ENCODE data around the gene UBA6.
A peak's percentile ranks its signal among the peaks of the same experiment; 100 is the strongest.
"Not testable (repeated sequence)": the region's sequence is repeated elsewhere in the genome, so short reads cannot be mapped to it uniquely, and the experiment has no call there.

Gene UBA6

GRCh38 chr4:67713529-67714247 lies 12.7 kb upstream of the UBA6 start:
- no peak for DNase-seq (ENCODE audit: low spot score)

DNA sequence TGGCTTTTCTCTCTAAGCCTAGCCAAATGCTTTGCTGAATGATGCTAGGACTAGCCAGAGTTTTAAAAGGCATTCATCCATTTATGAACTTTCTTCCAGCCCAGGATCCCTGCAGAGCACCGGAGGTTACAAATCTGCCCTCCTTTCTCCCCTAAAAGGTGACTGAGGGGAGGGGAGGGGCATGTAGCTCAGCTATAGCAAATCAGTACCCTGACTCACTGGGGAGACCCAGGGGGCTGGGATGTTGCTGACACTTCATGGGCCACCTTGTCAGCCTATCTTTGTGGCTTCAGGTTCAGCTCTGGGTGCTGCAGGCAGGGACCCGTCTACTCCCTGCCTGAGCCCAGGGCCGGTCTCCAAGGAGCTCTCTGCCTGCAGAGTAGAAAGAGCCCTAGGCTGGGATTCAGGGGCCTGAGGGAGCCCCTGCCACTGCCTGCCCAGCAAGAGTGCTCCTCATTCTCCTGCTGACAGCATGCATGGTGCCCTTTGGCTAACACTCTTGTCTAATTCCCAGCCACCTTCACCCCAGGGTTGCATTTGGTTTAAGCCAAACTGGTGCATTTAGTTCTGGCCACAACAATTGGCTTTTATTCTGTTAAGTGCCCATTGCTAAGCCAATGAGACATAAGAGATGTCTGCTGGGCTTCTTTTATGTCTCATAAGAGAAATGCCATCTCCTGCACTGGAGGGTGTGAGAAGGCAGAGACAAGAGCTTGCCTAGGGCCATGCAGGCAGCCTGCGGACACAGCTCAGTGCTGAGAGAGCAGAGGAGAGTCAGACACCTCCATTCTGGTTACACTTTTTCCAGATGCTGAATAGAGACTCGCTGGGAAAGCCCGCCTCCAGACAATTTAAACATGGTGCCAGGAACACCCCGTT lies 11.9 kb upstream of the UBA6 start:
- DNase-seq (ENCODE audit: low spot score) = no peak

DNA sequence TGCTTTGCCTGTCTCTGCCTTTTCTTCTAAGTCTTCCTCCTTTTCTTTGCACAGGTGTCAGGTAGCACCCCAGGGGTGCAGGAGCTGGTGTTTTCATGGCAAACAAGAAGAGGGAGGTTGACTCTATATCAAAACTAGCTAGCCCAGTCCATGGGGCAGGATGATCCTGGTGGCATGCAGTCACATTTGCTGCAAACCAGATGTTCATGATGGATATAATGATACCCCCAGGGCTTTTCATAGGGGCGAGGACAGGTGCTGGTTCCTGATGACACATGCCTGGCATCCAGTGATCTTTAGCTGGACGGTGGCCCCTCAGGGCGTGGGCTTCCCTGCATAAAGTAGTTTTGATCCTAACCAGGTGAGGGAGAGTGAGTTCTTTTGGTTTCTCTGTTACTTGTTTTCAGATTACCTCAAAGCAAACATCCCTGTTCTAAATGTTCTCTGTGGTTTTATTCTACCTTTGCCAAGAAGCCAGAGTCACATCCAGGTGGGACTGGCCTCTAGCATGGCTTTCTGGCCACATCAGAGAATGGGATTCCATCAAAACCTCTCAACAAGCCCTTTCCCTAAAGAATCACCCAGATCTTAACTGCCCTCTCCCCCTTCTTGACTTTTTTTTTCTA lies 11.2 kb upstream of the UBA6 start:
- DNase-seq (ENCODE audit: low spot score) = no peak

- DNase-seq (ENCODE audit: low spot score) = not testable (repeated sequence)
These were observed 5.7 kb upstream of the UBA6 start for GRCh38 chr4:67706682-67707081.

DNA sequence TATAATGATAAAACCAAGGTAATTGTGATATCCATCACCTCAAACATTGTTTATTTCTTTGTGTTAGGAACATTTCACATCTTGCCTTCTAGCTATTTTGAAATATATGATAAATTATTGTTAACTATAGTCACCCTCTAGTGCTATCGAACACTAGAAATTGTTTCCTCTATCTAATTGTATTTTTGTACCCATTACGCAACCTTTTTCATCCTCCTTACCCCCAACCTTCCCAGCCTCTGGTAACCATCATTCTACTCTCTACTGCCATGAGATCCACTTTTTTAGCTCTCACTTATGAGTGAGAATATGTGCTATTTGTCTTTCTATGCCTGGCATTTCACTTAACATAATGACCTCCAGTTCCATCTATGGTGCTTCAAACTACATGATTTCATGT lies 3.9 kb upstream of the UBA6 start:
- no peak for DNase-seq (ENCODE audit: low spot score)

- DNase-seq (ENCODE audit: low spot score) = no peak
These were observed 1.2 kb upstream of the UBA6 start for GRCh38 chr4:67702166-67702565.

- no peak for DNase-seq (ENCODE audit: low spot score)
These were observed 529 bp upstream of the UBA6 start for GRCh38 chr4:67701517-67701850.

- DNase-seq (ENCODE audit: low spot score) = peak; percentile 17
These were observed 728 bp downstream of the UBA6 start for GRCh38 chr4:67700116-67700737.

GRCh38 chr4:67699603-67700002 lies 1.4 kb downstream of the UBA6 start:
- no peak for DNase-seq (ENCODE audit: low spot score)

GRCh38 chr4:67697860-67698687 lies 2.9 kb downstream of the UBA6 start:
- DNase-seq (ENCODE audit: low spot score) = no peak

DNA sequence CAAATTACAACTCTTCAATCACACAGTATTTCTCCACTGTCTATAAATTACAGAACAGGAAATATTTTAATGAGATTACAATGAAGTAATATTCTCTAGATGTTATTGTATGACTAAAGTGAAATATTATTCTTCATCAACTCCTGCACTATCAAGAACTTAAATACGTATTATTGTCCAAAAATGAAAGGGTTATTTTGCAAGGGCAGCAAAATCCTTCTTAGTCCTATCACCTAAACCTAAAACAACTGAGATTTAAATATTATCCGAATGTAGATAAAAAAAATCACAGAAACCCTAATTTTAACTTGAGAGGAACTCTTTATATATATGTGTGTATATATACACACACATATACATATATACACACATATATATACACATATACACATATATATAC lies 4.9 kb downstream of the UBA6 start:
- no peak for DNase-seq (ENCODE audit: low spot score)

- no peak for DNase-seq (ENCODE audit: low spot score)
These were observed 6.3 kb downstream of the UBA6 start for GRCh38 chr4:67694662-67695061.

- DNase-seq (ENCODE audit: low spot score) = no peak
These were observed 9.6 kb downstream of the UBA6 start for GRCh38 chr4:67691328-67691727.

DNA sequence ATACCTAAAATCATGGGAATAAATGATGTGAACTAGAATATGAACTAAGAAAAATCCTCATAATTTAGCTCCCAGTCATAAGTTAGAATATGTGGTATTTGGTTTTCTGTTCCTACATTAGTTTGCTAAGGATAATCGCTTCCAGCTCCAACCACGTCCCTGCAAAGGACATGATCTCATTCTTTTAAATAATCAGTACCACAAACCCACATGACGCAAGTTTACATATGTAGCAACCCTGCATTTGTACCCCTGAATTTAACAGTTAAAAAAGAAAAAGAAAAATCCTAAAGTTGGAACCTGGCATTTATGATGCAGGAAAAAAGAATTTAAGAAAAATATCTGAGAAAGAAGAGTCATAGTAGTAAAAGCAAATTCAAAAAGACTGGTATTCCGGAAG lies 13.3 kb downstream of the UBA6 start:
- DNase-seq (ENCODE audit: low spot score) = no peak

DNA sequence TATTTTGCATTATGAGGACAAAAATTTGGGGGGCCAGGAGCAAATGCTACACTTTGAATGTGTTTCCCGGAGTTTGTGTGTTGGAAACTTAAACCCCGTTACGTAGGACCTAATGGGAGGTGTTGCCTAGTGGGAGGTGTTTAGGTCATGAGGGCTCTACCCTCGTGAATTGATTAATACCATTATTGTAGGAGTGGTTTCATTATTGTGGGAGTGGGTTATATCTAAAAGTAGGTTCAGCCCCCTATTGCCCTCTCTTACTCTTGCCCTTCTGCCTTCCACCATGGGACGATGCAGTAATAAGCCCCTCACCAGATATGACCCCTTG lies 15.5 kb downstream of the UBA6 start:
- no peak for DNase-seq (ENCODE audit: low spot score)

DNA sequence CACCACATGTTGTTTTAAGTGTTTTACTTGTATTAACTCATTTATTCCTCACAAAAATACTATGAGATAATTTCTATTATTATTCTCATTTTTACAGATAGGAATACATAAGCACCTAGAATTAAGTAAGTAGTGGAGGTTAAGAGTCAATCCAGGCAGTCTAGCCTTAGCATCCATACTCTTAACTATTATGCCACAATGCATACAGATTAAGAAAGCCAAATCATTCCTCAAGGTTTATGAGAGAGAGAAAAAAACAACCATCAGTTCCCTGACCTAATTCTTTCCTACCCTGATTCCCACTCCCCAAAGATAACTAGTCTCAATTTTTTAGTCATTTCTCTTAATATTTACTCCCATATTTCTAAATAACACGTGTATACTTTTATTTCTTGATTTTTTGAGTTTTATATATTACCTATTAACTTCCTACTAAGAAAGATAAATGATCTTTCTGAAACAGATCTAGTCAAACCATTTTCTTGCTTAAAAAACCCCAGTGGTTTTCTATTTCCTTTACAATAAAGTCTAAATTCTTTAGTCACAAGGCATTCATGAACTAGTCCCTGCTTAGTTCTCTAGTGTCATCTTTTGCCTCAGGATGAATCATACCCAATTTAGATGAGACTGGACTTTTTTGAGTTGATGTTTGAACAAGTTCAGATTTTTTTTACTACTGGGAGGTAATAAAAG lies 16.0 kb downstream of the UBA6 start:
- DNase-seq (ENCODE audit: low spot score) = no peak

DNA sequence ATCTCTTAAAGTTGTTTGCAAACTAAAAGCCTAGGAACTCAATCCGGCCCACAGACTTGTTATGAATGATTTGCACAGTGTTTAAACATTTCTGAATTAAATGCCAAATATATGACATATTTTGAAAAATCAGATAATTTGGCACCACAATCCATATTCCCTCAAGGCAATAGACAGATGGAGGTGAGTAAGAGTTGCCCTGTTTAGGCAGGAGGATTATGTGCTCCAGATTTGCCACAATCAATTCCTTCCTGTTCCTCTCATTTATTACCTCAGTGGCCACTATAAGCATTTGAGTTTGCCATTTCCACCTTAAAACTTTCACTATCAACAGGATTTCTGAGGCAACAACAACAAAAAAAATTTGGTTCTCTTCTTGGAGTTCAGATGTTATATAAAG lies 18.7 kb downstream of the UBA6 start:
- no peak for DNase-seq (ENCODE audit: low spot score)

- DNase-seq (ENCODE audit: low spot score) = no peak
These were observed 20.3 kb downstream of the UBA6 start for GRCh38 chr4:67680581-67681222.

GRCh38 chr4:67678612-67679011 lies 22.3 kb downstream of the UBA6 start:
- DNase-seq (ENCODE audit: low spot score) = no peak

- no peak for DNase-seq (ENCODE audit: low spot score)
These were observed 26.9 kb downstream of the UBA6 start for GRCh38 chr4:67674098-67674497.

- no peak for DNase-seq (ENCODE audit: low spot score)
These were observed 32.6 kb downstream of the UBA6 start for GRCh38 chr4:67668315-67668714.
